HEK293 (cell line): ENCODE results near the gene OPALIN.

ENCODE experiments used
- CTCF ChIA-PET: fragments of 350-600 bp; formaldehyde crosslinking; extraction: SDS; loops from one replicate; lab custom pipeline; 2021; ENCODE audit warnings: antibody characterized with exemption; lab: Yijun Ruan, JAX
- POLR2A ChIA-PET: fragments of 300-600 bp; formaldehyde crosslinking; extraction: SDS; loops from one replicate; lab custom pipeline; 2020; ENCODE audit warnings: antibody characterized with exemption, inconsistent platforms; lab: Yijun Ruan, JAX
- H3K27ac ChIP-seq: fragments of 200-500 bp; sonication (Bioruptor generic); 2 replicates; pipeline ENCODE4 v1.5.1; 2014; ENCODE audit warnings: low read depth, low read length, control low read depth, inconsistent platforms; ENCODE audit errors: extremely low read depth
- H3K36me3 ChIP-seq, 2 experiments: fragments of 200-500 bp in 1 of 2; sonication (Bioruptor generic) in 1 of 2; 1 replicate in 1 of 2; 2 replicates in 1 of 2; pipeline ENCODE4 v1.5.1; 2014 to 2017; ENCODE audit warnings: inconsistent platforms in 2 of 2, low read length in 2 of 2; ENCODE audit not compliant: control insufficient read depth in 2 of 2, insufficient read depth in 1 of 2
- H3K4me1 ChIP-seq: fragments of 200-500 bp; sonication (Bioruptor generic); 2 replicates; pipeline ENCODE4 v1.5.1; 2014; ENCODE audit warnings: mild to moderate bottlenecking, low read length, inconsistent platforms; ENCODE audit not compliant: control insufficient read depth, insufficient read depth
- H3K4me3 ChIP-seq: 2 replicates; pipeline ENCODE4 v1.5.1; 2011; ENCODE audit warnings: low read depth, mild to moderate bottlenecking, control low read depth, low read length, moderate library complexity
- H3K9me3 ChIP-seq: fragments of 200-500 bp; sonication (Bioruptor generic); 2 replicates; pipeline ENCODE4 v1.5.1; 2014; ENCODE audit warnings: low read depth, low read length, inconsistent platforms; ENCODE audit not compliant: control insufficient read depth, insufficient read depth
- CTCF ChIP-seq: fragments of 450-650 bp; formaldehyde crosslinking; IDR thresholded peaks from 2 replicates; pipeline ENCODE4 v1.5.1; 2016; ENCODE audit warnings: missing biosample characterization, missing genetic modification characterization
- GFI1B ChIP-seq: fragments of 450-650 bp; formaldehyde crosslinking; IDR thresholded peaks from 2 replicates; pipeline ENCODE4 v1.5.1; 2016; ENCODE audit warnings: missing biosample characterization, missing genetic modification characterization
- KLF1 ChIP-seq: fragments of 450-650 bp; formaldehyde crosslinking; IDR thresholded peaks from 2 replicates; pipeline ENCODE4 v1.5.1; 2016; ENCODE audit warnings: missing biosample characterization, missing genetic modification characterization
- KLF17 ChIP-seq: fragments of 450-650 bp; formaldehyde crosslinking; IDR thresholded peaks from 2 replicates; pipeline ENCODE4 v1.5.1; 2016; ENCODE audit warnings: missing biosample characterization, missing genetic modification characterization
- PATZ1 ChIP-seq: fragments of 450-650 bp; formaldehyde crosslinking; IDR thresholded peaks from 2 replicates; pipeline ENCODE4 v1.5.1; 2016; ENCODE audit warnings: missing biosample characterization, missing genetic modification characterization
- PBX3 ChIP-seq: sonication (generic); formaldehyde crosslinking; IDR thresholded peaks from 2 replicates; pipeline ENCODE4 v1.8.1; 2022; ENCODE audit warnings: mild to moderate bottlenecking, moderate library complexity, missing genetic modification reagents
- SP7 ChIP-seq: fragments of 450-650 bp; formaldehyde crosslinking; IDR thresholded peaks from 2 replicates; pipeline ENCODE4 v1.5.1; 2016; ENCODE audit warnings: missing biosample characterization, missing genetic modification characterization
- ZFP3 ChIP-seq: fragments of 450-650 bp; formaldehyde crosslinking; IDR thresholded peaks from 2 replicates; pipeline ENCODE4 v1.5.1; 2016; ENCODE audit warnings: low read depth, missing biosample characterization, missing genetic modification characterization
- ZNF10 ChIP-seq: fragments of 450-650 bp; formaldehyde crosslinking; IDR thresholded peaks from 2 replicates; pipeline ENCODE4 v1.5.1; 2017; ENCODE audit warnings: missing biosample characterization, missing genetic modification characterization
- ZNF311 ChIP-seq: fragments of 450-650 bp; formaldehyde crosslinking; IDR thresholded peaks from 2 replicates; pipeline ENCODE4 v1.5.1; 2017; ENCODE audit warnings: missing biosample characterization, missing genetic modification characterization, borderline replicate concordance
- ZNF362 ChIP-seq: fragments of 450-650 bp; formaldehyde crosslinking; IDR thresholded peaks from 2 replicates; pipeline ENCODE4 v1.5.1; 2016; ENCODE audit warnings: missing biosample characterization, missing genetic modification characterization
- ZNF561 ChIP-seq: fragments of 450-650 bp; IDR thresholded peaks from 2 replicates; pipeline ENCODE4 v1.5.1; 2018; ENCODE audit warnings: missing biosample characterization, missing genetic modification characterization, borderline replicate concordance
- ZNF585B ChIP-seq: fragments of 450-650 bp; formaldehyde crosslinking; IDR thresholded peaks from 2 replicates; pipeline ENCODE4 v1.5.1; 2016; ENCODE audit warnings: missing biosample characterization, missing genetic modification characterization
- ZNF596 ChIP-seq: fragments of 450-650 bp; IDR thresholded peaks from 2 replicates; pipeline ENCODE4 v1.5.0; 2018; ENCODE audit warnings: missing biosample characterization, mild to moderate bottlenecking, missing genetic modification characterization, moderate library complexity
- ZNF654 ChIP-seq: fragments of 450-650 bp; formaldehyde crosslinking; IDR thresholded peaks from 2 replicates; pipeline ENCODE4 v1.5.1; 2016; ENCODE audit warnings: low read depth, missing biosample characterization, missing genetic modification characterization
- ZNF658 ChIP-seq: fragments of 450-650 bp; formaldehyde crosslinking; IDR thresholded peaks from 2 replicates; pipeline ENCODE4; 2016; ENCODE audit warnings: missing biosample characterization, missing genetic modification characterization
- ZNF76 ChIP-seq: fragments of 450-650 bp; formaldehyde crosslinking; IDR thresholded peaks from 2 replicates; pipeline ENCODE4; 2016; ENCODE audit warnings: low read depth, missing biosample characterization, missing genetic modification characterization, borderline replicate concordance
- ZNF768 ChIP-seq: fragments of 450-650 bp; formaldehyde crosslinking; IDR thresholded peaks from 2 replicates; pipeline ENCODE4 v1.5.1; 2018; ENCODE audit warnings: missing biosample characterization, mild to moderate bottlenecking, missing genetic modification characterization

Gene OPALIN

GRCh38 chr10:96397902-96398301 is 39.1 kb upstream of the OPALIN start (continued):
- TF ChIP-seq SP7 (tag by site-specific recombination) = no peak
- TF ChIP-seq KLF17 = no peak
- TF ChIP-seq PBX3 (CRISPR knock-in tag) = no peak
- TF ChIP-seq ZNF596 (tag by site-specific recombination) = no peak
- TF ChIP-seq, all 188 proteins: peak for 0

- POLR2A ChIA-PET = no interaction called here
- no peaks in the 10 kb centered on the region for H3K4me1 ChIP-seq
- H3K4me3 ChIP-seq = no peak overlapping the region
- no peaks in the 10 kb centered on the region for H3K9me3 ChIP-seq
- TF ChIP-seq KLF1 (tag by site-specific recombination) (no peak), ZNF768 (tag by site-specific recombination) (no peak), ZNF10 (tag by site-specific recombination) (no peak), CTCF (tag by site-specific recombination) (peak; percentile 68), PATZ1 (tag by site-specific recombination) (peak; percentile 33; the same call in 1 of the 2 replicates), ZNF561 (tag by site-specific recombination) (no peak), GFI1B (no peak), ZNF311 (tag by site-specific recombination) (no peak), PBX3 (CRISPR knock-in tag) (no peak), ZNF585B (no peak), ZNF654 (peak; percentile 91), ZFP3 (tag by site-specific recombination) (no peak), ZNF658 (tag by site-specific recombination) (no peak), ZNF76 (no peak), ZNF362 (peak; percentile 58; the same call in 1 of the 2 replicates)
- H3K27ac ChIP-seq = no peak overlapping the region
- CTCF ChIA-PET = interaction anchor here (0.6 to 8.4 kb wide), 44 partner anchors 10 to 814 kb away, joined by 3 to 79 read pairs (median 4); partner anchors contain the start of gene TLL2
- H3K36me3 ChIP-seq = no peaks in the 10 kb centered on the region
Observed at GRCh38 chr10:96395931-96396877, 37.4 kb upstream of the OPALIN start.
